Measurements from ENCODE around the gene ZNRF3.

The ZNRF3 gene

DNA sequence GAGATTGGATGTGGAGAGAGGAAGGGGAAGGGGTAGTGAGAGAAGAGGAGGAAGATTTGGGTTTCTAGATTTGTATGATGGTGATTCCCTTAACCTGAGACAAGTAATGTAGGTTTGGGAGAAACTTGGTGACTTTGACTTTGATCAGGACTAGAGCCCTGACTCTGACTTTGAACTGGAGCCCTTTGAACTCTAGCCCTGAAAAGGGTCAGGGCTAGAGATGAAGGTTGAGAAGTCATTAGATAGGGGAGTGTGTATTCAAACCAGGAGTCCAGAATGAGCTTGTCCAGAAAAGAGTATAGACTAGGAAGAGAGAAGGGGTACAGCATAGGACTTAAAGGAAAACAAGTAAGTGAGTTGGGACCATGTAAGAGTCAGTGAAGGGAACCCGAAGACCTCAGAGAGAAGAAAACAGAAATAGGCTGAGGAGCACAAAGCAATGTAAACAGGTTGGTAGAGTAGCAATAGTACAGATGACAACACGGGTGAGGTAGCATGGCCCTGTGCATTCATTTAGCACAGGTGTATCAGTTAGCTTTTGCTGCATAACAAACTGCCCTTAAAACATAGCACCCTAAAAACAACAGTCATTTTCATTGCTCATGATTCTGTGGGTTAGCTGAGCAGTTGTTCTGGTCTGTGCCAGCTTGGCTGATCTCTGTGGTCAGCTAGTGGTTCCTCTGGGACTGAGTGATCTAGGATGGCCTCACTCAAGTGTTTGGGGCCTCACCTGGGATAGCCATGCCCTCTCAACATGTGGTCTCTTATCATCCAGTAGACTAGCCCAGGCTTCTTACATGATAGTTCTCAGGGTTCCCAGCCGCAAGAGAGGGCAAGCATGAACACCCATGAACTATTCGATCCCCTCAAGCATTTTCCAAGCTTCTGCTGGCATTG, 135.2 kb downstream of the ZNRF3 start:
- H3K9me2 ChIP-seq (replicated peaks; ENCODE audit: insufficient read depth, low read length): no peaks in the 10 kb centered on the region
- no peak overlapping the region for H3K4me3 ChIP-seq (ENCODE audit: insufficient read depth, low read length, poor library complexity, severe bottlenecking)
- H3K27ac ChIP-seq (ENCODE audit: low read depth, low read length): no peak overlapping the region
- H3K27me3 ChIP-seq (ENCODE audit: low read length): no peaks in the 10 kb centered on the region
- no peaks in the 10 kb centered on the region for H3K36me3 ChIP-seq (ENCODE audit: low read length)
- H3F3A ChIP-seq (ENCODE audit: insufficient read depth): no peaks in the 10 kb centered on the region
- H3K79me2 ChIP-seq (ENCODE audit: insufficient read depth, low read length): no peaks in the 10 kb centered on the region
- H3K9ac ChIP-seq (ENCODE audit: low read length): no peak overlapping the region
- no peaks in the 10 kb centered on the region for H3K9me3 ChIP-seq (ENCODE audit: insufficient read depth, low read length)
- H3K4me2 ChIP-seq (ENCODE audit: low read depth, low read length, poor library complexity, severe bottlenecking): no peak overlapping the region
- TF ChIP-seq, protein P1, sequence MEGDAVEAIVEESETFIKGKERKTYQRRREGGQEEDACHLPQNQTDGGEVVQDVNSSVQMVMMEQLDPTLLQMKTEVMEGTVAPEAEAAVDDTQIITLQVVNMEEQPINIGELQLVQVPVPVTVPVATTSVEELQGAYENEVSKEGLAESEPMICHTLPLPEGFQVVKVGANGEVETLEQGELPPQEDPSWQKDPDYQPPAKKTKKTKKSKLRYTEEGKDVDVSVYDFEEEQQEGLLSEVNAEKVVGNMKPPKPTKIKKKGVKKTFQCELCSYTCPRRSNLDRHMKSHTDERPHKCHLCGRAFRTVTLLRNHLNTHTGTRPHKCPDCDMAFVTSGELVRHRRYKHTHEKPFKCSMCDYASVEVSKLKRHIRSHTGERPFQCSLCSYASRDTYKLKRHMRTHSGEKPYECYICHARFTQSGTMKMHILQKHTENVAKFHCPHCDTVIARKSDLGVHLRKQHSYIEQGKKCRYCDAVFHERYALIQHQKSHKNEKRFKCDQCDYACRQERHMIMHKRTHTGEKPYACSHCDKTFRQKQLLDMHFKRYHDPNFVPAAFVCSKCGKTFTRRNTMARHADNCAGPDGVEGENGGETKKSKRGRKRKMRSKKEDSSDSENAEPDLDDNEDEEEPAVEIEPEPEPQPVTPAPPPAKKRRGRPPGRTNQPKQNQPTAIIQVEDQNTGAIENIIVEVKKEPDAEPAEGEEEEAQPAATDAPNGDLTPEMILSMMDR (IDR thresholded peaks at IDR 0.05; ENCODE audit: insufficient read depth, low read length, poor library complexity, severe bottlenecking): no peak
- no peak for TF ChIP-seq EZH2phosphoT487 (conservative IDR thresholded peaks at IDR 0.05; ENCODE audit: low read length)
- no peak overlapping the region for H2AFZ ChIP-seq (ENCODE audit: low read depth, low read length, severe bottlenecking)
- H4K20me1 ChIP-seq (ENCODE audit: low read depth, low read length): no peaks in the 10 kb centered on the region

DNA sequence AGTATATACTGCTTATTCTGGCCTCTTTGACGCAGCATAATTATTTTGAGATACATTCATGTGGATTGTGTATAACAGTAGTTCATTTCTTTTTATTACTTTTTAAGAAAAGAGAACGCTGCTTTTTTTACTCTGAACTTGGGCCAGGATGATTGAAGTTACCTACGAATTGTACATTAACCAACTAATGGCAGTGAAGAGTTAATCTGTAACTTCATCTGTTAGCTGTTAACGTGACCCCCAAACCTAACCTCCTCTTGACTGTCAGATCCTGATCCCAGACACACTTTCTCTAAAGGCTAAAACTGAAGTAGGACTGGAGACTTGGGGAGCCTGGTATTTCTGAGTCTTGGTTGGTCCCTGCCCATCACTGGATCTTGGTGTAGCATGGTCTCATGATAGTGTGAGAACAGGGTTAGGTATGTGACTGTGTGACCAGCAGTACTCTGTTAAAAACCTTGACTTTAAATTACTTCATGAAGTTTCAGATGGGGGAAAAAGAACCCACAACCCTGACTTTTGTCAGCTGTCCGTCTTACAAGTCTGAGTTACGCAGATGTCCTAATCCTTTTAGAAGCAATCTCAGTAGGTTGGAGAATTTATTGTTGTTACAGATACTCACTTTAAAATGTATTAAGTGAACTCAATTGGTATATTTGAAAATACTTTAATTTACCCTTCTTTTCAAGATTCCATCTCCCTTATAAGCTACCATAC, 138.9 kb downstream of the ZNRF3 start:
- no peak for TF ChIP-seq EZH2phosphoT487 (conservative IDR thresholded peaks at IDR 0.05; ENCODE audit: low read length)
- TF ChIP-seq, protein P1 (IDR thresholded peaks at IDR 0.05; ENCODE audit: insufficient read depth, low read length, poor library complexity, severe bottlenecking): no peak
- Histone ChIP-seq H3K9ac (ENCODE audit: low read length) (no peak overlapping the region), H3K27me3 (ENCODE audit: low read length) (no peaks in the 10 kb centered on the region), H3K9me2 (replicated peaks; ENCODE audit: insufficient read depth, low read length) (no peaks in the 10 kb centered on the region), H2AFZ (ENCODE audit: low read depth, low read length, severe bottlenecking) (no peak overlapping the region), H4K20me1 (ENCODE audit: low read depth, low read length) (no peaks in the 10 kb centered on the region), H3K27ac (ENCODE audit: low read depth, low read length) (no peak overlapping the region), H3K4me2 (ENCODE audit: low read depth, low read length, poor library complexity, severe bottlenecking) (no peak overlapping the region), H3K36me3 (ENCODE audit: low read length) (no peaks in the 10 kb centered on the region), H3F3A (ENCODE audit: insufficient read depth) (no peaks in the 10 kb centered on the region), H3K79me2 (ENCODE audit: insufficient read depth, low read length) (no peaks in the 10 kb centered on the region), H3K4me3 (ENCODE audit: insufficient read depth, low read length, poor library complexity, severe bottlenecking) (no peak overlapping the region), H3K9me3 (ENCODE audit: insufficient read depth, low read length) (no peaks in the 10 kb centered on the region)

DNA sequence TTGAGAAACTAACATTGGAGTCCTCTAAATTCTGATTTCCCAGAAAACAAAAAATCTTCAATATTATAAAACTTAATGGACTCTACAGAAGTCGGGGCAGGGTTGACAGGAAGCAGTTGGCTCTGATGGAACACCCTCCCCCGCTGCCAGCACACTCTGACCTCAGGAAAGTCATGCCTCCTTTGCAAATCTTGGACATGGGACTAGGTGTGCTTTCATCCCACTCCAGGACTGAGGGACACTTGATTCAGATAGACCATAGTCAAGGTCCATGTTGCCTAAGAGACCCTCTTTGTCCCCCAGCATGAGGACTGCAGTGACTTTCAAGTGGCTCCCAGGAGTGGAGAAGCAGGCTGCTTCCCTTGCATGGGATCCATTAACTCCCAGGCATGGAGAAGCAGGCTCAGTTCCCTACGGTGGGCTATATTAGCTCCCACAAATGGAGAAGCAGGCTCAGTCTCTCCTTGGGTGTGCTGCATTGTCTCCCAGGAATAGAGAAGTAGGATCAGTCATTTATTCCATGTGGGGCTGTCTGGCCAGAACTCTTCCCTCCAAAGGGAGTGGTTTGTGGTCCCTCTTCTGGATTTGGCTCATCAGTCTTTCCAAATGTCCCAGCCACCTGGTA, 139.9 kb downstream of the ZNRF3 start:
- no peaks in the 10 kb centered on the region for H4K20me1 ChIP-seq (ENCODE audit: low read depth, low read length)
- no peaks in the 10 kb centered on the region for H3K27me3 ChIP-seq (ENCODE audit: low read length)
- H3K36me3 ChIP-seq (ENCODE audit: low read length): no peaks in the 10 kb centered on the region
- no peak overlapping the region for H3K9ac ChIP-seq (ENCODE audit: low read length)
- TF ChIP-seq, protein P1 (IDR thresholded peaks at IDR 0.05; ENCODE audit: insufficient read depth, low read length, poor library complexity, severe bottlenecking): no peak
- no peak for TF ChIP-seq EZH2phosphoT487 (conservative IDR thresholded peaks at IDR 0.05; ENCODE audit: low read length)
- H3K9me2 ChIP-seq (replicated peaks; ENCODE audit: insufficient read depth, low read length): no peaks in the 10 kb centered on the region
- no peaks in the 10 kb centered on the region for H3K9me3 ChIP-seq (ENCODE audit: insufficient read depth, low read length)
- no peak overlapping the region for H3K27ac ChIP-seq (ENCODE audit: low read depth, low read length)
- H3F3A ChIP-seq (ENCODE audit: insufficient read depth): no peaks in the 10 kb centered on the region
- no peak overlapping the region for H3K4me2 ChIP-seq (ENCODE audit: low read depth, low read length, poor library complexity, severe bottlenecking)
- H3K79me2 ChIP-seq (ENCODE audit: insufficient read depth, low read length): no peaks in the 10 kb centered on the region
- no peak overlapping the region for H3K4me3 ChIP-seq (ENCODE audit: insufficient read depth, low read length, poor library complexity, severe bottlenecking)
- H2AFZ ChIP-seq (ENCODE audit: low read depth, low read length, severe bottlenecking): no peak overlapping the region

Measured in SU-DHL-6 (cell line).